Activated CD4-positive, alpha-beta T cell treated with anti-CD3 and anti-CD28 coated beads, Interleukin-2, amount 50 U/mL, for 24 hours (primary cell): ENCODE data around the gene LCN1.
"Not testable (repeated sequence)": the region's sequence is repeated elsewhere in the genome, so short reads cannot be mapped to it uniquely, and the experiment has no call there.

ENCODE experiments used
- DNase-seq, 2 donors: peaks; one replicate each; pipeline ENCODE4 v3.0.0-alpha.2; 2020; ENCODE audit warnings: low read depth in 1 of 2, low spot score in 1 of 2

Gene LCN1

GRCh38 chr9:135522137-135522877 lies 1.1 kb downstream of the LCN1 start:
- DNase-seq: no peak

GRCh38 chr9:135522931-135523330 lies 1.7 kb downstream of the LCN1 start:
- DNase-seq: no peak

DNA sequence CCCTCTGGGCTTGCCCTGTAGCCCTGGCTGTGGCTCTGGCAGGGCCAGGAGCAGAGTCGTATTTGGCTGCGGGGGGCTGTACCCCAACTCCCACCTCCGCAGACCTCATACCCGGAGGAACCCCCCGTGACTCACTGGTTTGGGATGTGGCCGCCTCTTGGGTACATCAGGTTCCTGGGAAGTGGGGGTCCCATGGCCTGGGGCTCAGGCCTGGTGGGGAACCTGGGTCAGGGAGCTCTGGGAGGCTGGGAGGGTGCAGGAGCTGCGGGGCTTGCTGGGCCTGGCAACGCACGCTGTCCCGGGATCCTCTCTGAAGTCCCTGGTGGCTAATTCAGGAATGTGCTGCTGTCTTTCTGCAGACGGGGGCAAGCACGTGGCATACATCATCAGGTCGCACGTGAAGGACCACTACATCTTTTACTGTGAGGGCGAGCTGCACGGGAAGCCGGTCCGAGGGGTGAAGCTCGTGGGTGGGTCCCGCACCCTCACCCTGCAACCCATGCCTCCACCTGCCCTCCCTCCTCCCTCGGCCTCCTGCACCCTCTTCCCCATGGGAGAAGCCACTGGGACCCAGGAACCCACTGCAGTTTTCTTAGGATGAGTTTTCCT lies 2.4 kb downstream of the LCN1 start:
- no peak for DNase-seq

DNA sequence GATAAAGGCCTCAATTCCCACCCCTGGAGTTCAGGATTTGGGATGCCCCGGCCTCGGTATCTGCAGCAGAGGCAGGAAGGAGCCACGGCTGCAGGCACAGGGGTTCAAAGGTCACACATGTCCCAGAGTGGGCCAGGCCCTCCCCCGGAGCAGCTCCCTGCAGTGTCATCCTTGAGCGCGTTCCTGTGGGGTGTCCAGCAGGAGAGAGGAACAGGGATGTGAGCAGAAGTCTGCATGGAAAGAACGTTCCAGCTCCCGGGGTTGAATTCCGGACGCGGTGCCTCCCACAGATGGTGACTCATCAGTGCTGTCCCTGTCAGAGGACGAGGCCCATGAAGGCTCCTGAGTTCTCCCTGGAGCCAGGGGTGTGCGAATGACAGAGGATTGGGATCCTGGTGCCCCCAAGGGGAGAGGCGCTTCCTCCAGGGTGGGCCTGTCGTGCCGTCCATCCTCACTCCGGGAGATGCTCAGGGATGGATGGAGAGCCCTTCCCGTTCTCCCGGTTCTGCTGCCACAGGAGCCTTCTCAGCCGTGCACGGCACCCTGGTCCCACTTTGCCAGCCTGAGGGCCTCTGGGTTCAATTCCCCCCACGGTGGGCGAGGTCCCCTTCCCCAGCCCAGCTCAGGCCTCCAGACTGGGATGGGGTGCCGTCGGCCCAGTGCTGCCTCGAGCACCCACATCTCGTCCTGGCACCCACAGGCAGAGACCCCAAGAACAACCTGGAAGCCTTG lies 3.1 kb downstream of the LCN1 start:
- no peak for DNase-seq

DNA sequence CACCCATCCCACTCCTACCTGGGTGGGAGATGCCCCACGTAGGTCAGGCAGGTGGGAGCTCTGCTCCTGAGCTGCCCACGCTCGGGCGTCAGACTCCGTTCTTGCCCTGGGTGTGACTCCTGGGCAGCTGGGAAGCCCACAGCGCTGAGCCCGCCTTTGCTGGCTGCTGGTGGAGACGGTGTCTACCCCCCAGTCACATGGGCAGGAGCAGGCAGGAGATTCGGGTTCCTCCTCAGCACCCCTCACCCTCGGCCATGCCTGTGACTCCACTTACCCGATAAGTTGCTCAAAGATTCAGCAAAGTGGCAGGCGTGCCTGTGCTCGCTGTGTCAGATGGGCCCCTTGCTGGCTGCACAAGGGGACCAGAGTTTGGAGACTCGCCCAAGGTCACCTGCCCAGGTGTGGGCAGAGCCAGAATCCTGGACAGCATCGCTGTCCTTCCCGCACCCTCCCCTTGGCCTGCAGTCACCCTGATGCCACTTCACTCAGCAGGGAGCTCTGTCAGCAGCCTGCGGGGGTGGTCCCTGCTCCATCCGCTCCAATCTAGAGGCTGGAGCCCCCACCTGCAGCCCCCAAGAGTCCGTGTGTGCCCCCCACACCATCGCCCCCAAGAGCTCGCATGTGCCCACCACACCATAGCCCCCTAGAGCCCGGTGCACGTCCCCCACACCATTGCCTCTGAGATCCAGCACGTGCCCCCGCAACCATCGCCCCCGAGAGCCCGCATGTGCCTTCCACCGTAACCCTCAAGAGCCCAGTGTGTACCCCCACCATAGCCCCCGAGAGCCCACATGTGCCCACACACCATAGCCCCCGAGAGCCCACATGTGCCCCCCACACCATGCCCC lies 4.2 kb downstream of the LCN1 start:
- no peak for DNase-seq

DNA sequence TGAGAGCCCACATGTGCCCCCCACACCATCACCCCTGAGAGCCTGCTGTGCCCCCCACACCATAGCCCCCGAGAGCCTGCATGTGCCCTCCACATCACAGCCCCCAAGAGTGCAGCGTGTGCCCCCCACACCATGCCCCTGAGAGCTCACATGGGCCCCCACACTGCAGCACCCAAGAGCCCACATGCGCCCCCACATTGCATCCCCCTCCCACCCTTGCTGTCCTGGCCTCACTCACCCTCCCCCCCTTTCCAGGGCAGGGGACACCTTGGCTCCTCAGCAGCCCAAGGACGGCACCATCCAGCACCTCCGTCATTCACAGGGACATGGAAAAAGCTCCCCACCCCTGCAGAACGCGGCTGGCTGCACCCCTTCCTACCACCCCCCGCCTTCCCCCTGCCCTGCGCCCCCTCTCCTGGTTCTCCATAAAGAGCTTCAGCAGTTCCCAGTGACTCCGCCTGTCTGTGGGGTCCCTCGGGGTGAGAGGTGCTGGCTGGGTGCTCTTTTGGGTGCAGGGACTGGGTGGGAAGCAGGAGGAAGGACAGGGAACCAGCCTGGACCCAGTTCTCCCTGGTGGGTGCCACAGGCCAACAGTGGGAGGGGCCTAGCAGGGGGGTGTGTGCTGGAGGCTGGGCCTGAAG lies 5.0 kb downstream of the LCN1 start:
- no peak for DNase-seq

DNA sequence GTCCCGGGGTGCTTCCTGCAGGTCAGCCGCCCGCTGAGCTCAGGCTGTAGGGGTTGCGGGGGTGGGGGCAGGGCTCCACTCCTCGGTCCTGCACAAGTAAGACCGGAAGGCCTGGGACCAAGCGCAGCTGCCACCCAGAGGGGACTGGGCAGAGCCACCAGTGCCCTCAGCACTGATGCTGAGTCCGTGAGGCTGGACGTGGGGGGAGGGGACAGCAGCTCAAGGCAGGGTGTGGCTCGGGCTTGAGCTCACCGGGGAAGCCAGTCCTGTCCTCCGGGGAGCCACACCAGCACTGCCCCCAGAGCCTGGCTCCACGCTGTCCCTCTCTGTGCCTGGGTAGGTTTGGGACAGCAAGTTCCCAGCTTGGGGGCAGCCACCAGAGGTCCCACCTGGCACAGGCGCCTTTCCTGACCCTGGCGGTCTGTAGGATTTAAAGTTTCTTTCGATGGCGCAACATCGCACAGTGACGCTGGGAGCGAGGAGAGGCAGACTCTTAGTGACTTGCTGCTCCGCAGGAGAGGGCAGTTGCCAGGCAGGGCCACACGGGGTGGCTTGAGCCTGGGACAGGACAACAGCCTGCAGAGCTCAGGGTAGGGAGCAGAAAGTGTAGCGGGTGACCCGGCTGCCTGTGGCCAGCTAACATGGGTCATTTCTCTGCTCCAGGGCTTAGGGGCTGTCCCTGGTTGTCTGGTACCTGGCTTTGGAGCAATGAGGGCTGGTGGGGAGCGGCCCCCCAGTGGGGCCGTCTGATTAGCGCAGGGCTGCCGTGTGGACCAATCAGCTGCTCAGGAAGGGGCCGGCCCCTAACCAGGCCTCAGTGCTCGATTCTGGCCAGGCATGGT lies 5.7 kb downstream of the LCN1 start:
- DNase-seq: no peak

GRCh38 chr9:135528842-135529435 lies 7.7 kb downstream of the LCN1 start:
- not testable (repeated sequence) for DNase-seq

GRCh38 chr9:135530146-135530545 lies 8.9 kb downstream of the LCN1 start:
- DNase-seq: no peak

GRCh38 chr9:135531096-135531495 lies 9.9 kb downstream of the LCN1 start:
- DNase-seq: no peak

GRCh38 chr9:135533113-135533512 lies 11.9 kb downstream of the LCN1 start:
- DNase-seq: no peak

DNA sequence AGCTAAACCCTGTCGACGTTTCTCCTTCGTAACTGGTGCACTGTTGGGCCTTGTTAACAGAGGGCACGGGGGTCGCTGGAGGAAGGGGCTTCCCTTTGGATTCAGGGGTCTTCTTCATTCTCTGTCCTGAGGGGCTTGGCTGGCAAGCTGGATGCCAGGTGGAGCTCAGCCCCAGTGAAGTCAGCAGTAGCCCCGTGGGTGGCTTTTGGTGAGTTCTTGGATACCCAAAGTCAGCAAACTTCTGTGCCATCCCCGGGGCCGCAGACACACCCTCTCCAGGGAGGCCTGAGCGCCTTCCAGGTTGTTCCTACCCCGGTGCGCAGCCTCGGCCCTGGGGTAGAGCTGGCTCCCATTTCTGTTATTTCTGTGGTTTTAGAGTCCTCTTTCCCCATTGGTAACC lies 12.4 kb downstream of the LCN1 start:
- no peak for DNase-seq

GRCh38 chr9:135534192-135534711 lies 13.0 kb downstream of the LCN1 start:
- DNase-seq: not testable (repeated sequence)

GRCh38 chr9:135534826-135535225 lies 13.6 kb downstream of the LCN1 start:
- not testable (repeated sequence) for DNase-seq

DNA sequence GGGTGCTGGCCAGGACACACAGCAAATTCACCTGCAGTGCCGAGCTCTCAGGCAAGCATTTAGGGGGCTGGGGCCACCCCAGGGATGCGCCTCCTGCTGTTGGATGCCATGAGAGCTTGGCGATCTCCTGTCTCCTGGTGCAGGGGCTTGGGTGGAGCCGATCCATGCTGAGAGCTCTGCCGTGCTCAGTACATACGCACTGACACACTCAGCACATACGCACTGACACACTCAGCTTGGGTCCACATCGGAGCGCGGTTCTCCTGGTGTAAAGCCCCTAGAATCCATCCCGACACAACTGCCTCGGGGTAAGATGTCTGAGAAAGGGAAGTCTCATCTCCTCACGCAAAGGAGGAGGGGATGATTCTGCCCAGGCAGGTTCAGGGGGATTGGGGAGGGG lies 14.4 kb downstream of the LCN1 start:
- DNase-seq: not testable (repeated sequence)

- DNase-seq: no peak
Observed at GRCh38 chr9:135536216-135536615, 15.0 kb downstream of the LCN1 start.

GRCh38 chr9:135543262-135543894 lies 22.1 kb downstream of the LCN1 start:
- DNase-seq: not testable (repeated sequence)

DNA sequence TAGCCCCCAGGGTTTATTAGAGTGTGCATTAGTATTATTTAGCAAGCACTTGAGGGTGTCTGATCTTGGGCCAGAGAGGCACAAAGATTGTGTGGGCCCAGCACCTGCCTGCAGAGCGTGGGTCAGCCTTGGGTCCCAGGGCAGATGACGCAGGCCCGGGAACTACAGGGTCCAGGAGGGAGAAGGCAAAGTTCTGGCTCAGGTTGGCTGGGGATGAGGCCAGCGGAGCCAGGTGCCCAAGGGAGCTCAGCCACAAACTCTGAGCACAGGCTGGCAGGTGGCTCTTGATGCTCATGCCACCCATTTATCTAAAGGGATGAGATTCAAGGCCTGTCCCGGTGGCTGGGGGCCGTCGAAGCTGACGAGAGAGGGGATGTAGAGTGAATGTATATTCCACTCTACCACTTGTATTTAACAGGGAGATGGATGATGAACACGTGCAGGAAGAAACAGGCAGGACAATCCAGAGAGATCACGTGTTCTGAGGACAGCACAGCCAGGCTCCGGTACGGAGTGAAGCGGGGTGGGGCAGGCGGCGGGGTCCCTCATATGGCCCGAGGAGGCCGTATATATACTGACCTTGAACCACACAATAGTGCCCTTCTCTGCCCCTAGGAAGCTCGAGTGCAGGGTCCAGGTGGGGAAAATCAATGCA lies 23.9 kb downstream of the LCN1 start:
- no peak for DNase-seq
